ENCODE results near the gene GPBP1L1. TPM values are rescaled to one million over a fixed set of nuclear protein-coding genes. Genes with fewer than 3 reads are reported as not detected.

The GPBP1L1 gene, protein sequence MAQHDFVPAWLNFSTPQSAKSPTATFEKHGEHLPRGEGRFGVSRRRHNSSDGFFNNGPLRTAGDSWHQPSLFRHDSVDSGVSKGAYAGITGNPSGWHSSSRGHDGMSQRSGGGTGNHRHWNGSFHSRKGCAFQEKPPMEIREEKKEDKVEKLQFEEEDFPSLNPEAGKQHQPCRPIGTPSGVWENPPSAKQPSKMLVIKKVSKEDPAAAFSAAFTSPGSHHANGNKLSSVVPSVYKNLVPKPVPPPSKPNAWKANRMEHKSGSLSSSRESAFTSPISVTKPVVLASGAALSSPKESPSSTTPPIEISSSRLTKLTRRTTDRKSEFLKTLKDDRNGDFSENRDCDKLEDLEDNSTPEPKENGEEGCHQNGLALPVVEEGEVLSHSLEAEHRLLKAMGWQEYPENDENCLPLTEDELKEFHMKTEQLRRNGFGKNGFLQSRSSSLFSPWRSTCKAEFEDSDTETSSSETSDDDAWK
- 77.3 and 125 TPM in 2 replicates for total RNA-seq

DNA sequence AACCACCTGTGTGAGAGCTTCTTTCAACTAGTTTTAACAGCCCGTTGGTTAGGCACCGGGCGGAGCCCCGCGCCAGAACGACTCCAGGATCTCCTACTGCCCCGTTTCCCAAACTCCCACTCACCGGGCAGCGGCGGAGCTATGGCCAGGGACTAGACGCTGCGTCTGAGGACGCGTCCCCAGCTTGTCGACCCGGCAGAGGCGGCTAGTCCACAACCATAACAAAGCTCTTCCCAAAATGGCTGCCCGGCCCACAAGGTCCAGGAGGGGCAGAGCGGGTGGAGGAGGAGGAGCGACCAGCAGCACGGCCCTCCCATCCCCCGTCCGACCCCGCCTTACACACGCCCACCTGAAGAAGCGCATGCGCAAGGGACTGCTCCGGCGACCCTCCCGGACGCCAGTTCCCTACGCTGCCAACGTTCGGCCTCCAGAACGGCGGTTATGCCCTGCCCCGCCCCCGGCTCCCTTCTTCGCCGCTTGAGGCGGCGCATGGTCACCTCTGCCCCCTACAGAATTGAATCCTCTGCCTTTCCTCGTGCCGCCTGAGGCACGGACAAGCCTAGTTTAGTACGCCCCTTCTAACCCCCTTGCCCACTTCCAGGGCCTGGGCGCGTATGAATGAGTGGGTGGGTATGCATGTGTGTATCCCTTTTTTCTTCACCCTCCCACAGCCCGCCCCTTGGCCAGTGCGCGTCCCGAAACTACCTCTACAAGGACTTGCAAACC lies at the start of gene GPBP1L1:
GPBP1L1 (minus strand) TSS at position 246 of the 726 bp plus-strand sequence. CDS start 27,446 bp downstream, outside the sequence.

DNA sequence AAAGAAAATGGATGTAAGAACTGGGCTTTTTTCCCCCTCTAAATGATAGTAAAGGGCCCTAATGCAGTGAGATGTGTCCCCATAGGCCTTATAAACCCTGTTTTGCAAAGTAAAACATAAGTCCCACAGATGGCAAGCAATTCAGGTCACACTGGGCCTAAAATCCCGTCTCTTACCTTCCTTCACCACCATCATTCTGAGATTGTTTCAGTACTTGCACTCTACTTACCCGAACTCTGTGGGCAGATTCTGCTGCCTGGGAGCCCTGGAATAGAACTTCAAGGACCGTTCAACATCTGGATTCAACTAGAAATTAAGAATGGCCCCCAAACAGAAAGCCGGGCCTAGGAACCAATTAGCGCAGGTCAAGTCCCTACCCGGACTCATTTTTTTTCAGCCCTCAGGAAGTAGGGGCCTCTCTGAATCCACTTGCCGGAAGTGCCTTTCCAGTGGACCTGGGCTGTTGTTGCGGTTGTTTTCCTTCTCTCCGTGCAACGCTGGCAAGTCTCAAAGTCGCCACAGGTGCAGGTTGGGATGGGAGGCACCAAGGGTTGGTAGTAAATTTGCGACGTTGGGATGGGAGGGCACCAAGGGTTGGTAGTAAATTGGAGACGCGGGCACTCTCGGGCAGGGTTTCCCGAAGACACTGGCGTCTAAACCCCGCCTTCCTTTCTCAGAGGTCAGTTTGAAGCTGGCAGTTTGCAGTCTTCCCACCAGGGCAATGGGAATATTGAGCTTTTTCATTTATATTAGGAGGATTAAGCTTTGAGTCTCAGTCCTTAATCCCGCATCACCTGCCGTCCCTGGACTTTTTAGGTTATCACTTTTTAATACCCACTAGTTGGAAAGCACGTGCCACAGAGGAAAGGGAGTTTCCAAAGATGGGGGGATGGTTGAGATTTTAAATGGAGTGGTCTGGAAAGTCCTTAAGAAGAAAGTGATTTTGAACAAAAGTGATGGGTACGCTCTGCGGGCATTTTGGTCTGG lies 1.7 kb upstream of the GPBP1L1 start, which contains the start of gene TMEM69:
TMEM69 (plus strand) TSS at position 428 of the 987 bp plus-strand sequence. CDS start 2,888 bp downstream, outside the sequence.

DNA sequence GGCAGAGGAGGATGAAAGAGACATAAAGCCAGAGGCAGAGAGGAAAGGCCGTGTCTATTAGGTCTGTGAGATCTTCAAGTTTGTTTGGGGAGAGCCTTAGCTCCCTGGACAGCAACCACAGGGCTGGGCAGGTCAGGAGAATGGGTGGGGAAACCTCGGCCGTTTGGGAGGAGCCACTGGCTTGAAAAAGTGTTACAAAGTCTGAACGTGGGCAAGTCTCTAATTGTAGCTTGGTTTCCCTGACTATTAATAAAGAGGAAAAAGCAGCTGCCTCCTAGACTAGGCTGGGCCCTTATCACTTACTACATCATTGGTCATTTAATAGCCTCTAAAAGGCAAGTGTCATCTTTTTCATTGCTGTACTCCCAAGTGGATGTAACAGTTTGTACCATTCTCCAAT lies 62.4 kb downstream of the GPBP1L1 start, which contains the start of gene CCDC17:
CCDC17 (minus strand) TSS at position 83 of the 400 bp plus-strand sequence. CDS start 145 bp downstream, outside the sequence.

DNA sequence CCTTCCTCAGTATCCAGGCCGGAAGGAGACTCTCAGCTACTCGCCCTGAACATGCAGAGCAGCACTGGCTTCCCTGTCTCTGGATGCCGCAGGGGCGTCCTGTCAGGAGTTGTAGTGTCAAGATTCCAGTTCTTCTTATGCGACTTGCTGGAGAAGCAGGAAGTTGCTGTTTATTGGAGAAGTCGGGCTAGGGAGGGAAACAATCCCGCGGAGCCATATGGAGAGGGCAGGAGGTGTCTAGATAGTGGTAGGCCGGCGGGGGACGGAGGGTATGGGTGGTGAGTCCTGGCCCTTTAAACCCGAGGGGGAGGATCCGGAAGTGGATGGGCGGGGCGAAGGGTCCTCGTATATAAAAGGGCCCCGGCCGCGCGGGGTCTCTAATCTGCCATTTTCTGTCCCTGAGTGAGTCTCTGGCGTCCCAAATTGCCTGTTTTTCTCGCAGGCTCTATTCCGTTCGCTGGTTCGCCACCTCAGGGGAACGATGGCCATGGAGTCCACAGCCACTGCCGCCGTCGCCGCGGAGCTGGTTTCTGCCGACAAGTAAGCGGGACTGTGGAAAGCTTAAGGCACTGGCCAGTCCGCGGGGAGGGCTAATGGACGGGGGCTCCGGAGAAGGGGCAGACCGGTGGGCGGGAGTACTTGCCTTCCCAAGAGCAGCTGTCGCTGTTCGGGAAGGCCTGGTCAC lies 102.5 kb downstream of the GPBP1L1 start, which contains the start of gene NASP:
NASP (plus strand) TSS at position 376 of the 685 bp plus-strand sequence; CDS start at position 482, 106 bp downstream.

Other genes with a start within 250 kb of the GPBP1L1 start
- gene TESK2, start 195.4 kb downstream of the GPBP1L1 start, total RNA-seq = 0.53 and 2.0 TPM in 2 replicates
- gene CCDC163, start 186.5 kb downstream of the GPBP1L1 start, total RNA-seq = 3.5 and 5.8 TPM in 2 replicates
- 4.0 and 11.3 TPM in 2 replicates for gene MMACHC, start 186.2 kb downstream of the GPBP1L1 start, total RNA-seq
- 677 and 840 TPM in 2 replicates for gene PRDX1, start 164.6 kb downstream of the GPBP1L1 start, total RNA-seq
- gene AKR1A1, start 135.7 kb downstream of the GPBP1L1 start, total RNA-seq = 123 and 147 TPM in 2 replicates
- gene NASP, start 102.5 kb downstream of the GPBP1L1 start, total RNA-seq = 34.3 and 54.8 TPM in 2 replicates
- under 0.01 and 0.86 TPM in 2 replicates for gene CCDC17, start 62.5 kb downstream of the GPBP1L1 start, total RNA-seq
- 21.9 and 32.1 TPM in 2 replicates for gene TMEM69, start 1.6 kb upstream of the GPBP1L1 start, total RNA-seq
- gene IPP, start 64.1 kb upstream of the GPBP1L1 start, total RNA-seq = 9.5 and 14.2 TPM in 2 replicates
- 23.2 and 27.4 TPM in 2 replicates for gene MAST2, start 117.1 kb upstream of the GPBP1L1 start, total RNA-seq

Measured in myometrial cell (primary cell).